HuH-7.5 (cell line): ENCODE results near the gene OTOP3.
"Not testable (repeated sequence)": the region's sequence is repeated elsewhere in the genome, so short reads cannot be mapped to it uniquely, and the experiment has no call there.

Source experiments
- DNase-seq: peaks from one replicate; pipeline ENCODE4 v3.0.0; 2011; ENCODE audit warnings: low spot score

The OTOP3 gene

GRCh38 chr17:74935585-74936469 is at the start of gene OTOP3:
OTOP3 (plus strand) TSS chr17:74935898; CDS start chr17:74935922, 24 bp downstream.
- no peak for DNase-seq

GRCh38 chr17:74888469-74888868 is 47.2 kb upstream of the OTOP3 start:
- no peak for DNase-seq

- no peak for DNase-seq
These were observed 45.1 kb upstream of the OTOP3 start for GRCh38 chr17:74890554-74890953.

GRCh38 chr17:74892013-74892841 is 43.5 kb upstream of the OTOP3 start:
- no peak for DNase-seq

GRCh38 chr17:74892974-74893911 is 42.5 kb upstream of the OTOP3 start, which contains the start of gene FADS6:
FADS6 (minus strand) TSS chr17:74893633; CDS start chr17:74893595, 38 bp downstream.
- DNase-seq, result peak; percentile 77

GRCh38 chr17:74893936-74894671 is 41.6 kb upstream of the OTOP3 start:
- DNase-seq, result no peak

- no peak for DNase-seq
These were observed 37.2 kb upstream of the OTOP3 start for GRCh38 chr17:74898376-74898946.

- no peak for DNase-seq
These were observed 35.5 kb upstream of the OTOP3 start for GRCh38 chr17:74900208-74900607.

- DNase-seq, result no peak
These were observed 34.2 kb upstream of the OTOP3 start for GRCh38 chr17:74901353-74902135.

- DNase-seq, result no peak
These were observed 32.7 kb upstream of the OTOP3 start for GRCh38 chr17:74903034-74903433.

GRCh38 chr17:74903671-74904070 is 32.0 kb upstream of the OTOP3 start:
- DNase-seq, result no peak

GRCh38 chr17:74904687-74905409 is 30.9 kb upstream of the OTOP3 start:
- DNase-seq, result no peak

- not testable (repeated sequence) for DNase-seq
These were observed 29.4 kb upstream of the OTOP3 start for GRCh38 chr17:74906214-74906793.

- DNase-seq, result no peak
These were observed 28.7 kb upstream of the OTOP3 start for GRCh38 chr17:74907012-74907411.

- DNase-seq, result not testable (repeated sequence)
These were observed 26.6 kb upstream of the OTOP3 start for GRCh38 chr17:74909097-74909496.

GRCh38 chr17:74911423-74911822 is 24.3 kb upstream of the OTOP3 start:
- DNase-seq, result not testable (repeated sequence)

- no peak for DNase-seq
These were observed 19.4 kb upstream of the OTOP3 start for GRCh38 chr17:74916136-74916850.

GRCh38 chr17:74916851-74917199 is 18.9 kb upstream of the OTOP3 start:
- no peak for DNase-seq
